Lower lobe of right lung (tissue), 2 donors: Measurements from ENCODE around the gene PTPN12. TPM values are rescaled to one million over a fixed set of nuclear protein-coding genes. Genes with fewer than 3 reads are reported as not detected.

Experiments used
- ATAC-seq, 2 donors: fragments of 200-7000 bp; cut with Tn5 transposase; one replicate each; pipeline ENCODE4 v1.9.1; 2020 to 2022; ENCODE audit warnings: mild to moderate bottlenecking in 2 of 2, moderate library complexity in 2 of 2
- DNase-seq: peaks from one replicate; pipeline ENCODE4 v3.0.0-alpha.2; 2020
- H3K27ac ChIP-seq: fragments of 200-600 bp; one replicate; pipeline ENCODE4 v1.8.0; 2022
- H3K27me3 ChIP-seq: fragments of 200-600 bp; one replicate; pipeline ENCODE4 v1.8.0; 2022; ENCODE audit warnings: low read depth
- H3K36me3 ChIP-seq: fragments of 200-600 bp; one replicate; pipeline ENCODE4 v1.8.0; 2022; ENCODE audit warnings: mild to moderate bottlenecking
- H3K4me1 ChIP-seq: fragments of 200-600 bp; one replicate; pipeline ENCODE4 v1.8.0; 2022
- H3K4me3 ChIP-seq: fragments of 200-600 bp; one replicate; pipeline ENCODE4 v1.8.0; 2022; ENCODE audit warnings: mild to moderate bottlenecking
- H3K9me3 ChIP-seq: fragments of 200-600 bp; one replicate; pipeline ENCODE4 v1.8.0; 2022
- CTCF ChIP-seq: fragments of 200-600 bp; IDR thresholded peaks from one replicate; pipeline ENCODE4 v1.8.0; 2022; ENCODE audit warnings: antibody characterized with exemption, mild to moderate bottlenecking
- intact Hi-C: fragments of 100-400 bp; cut with DNase I; formaldehyde crosslinking; loops from one replicate; pipeline ENCODE4 v1.11.0; 2022
- total RNA-seq: library from RNA; stranded (reverse); fragmentation: NEBNext Ultra II Directional; extraction: Animal tissue kit (Norgen Biotek cat#: 25700); gene quantifications from one replicate; pipeline ENCODE4 v1.2.1, GENCODE V29; 2021
- donor health status: DM: no; HTN: yes; CAD: no; lungs with severe emphysema.

PTPN12 gene
- total RNA-seq, 1 donor from 2014 or later: 164 TPM

DNA sequence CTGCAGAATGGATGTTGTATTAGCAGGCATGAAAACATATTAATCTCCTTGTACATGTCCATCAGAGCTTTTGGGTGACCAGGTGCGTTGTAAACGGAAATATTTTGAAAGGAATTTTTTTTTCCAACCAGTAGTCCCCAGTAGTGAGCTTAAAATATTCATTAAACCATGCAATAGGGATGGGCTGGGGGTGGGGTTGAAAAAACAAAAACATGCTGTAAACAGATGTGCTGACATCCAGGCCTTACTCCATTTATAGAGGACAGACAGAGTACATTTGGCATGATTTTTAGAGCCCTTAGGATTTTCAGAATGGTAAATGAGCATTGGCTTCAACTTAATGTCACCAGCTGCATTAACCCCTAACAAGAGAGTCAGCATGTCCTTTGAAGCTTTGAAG, 50.2 kb downstream of the PTPN12 start:
- H3K9me3 ChIP-seq: no peaks in the 10 kb centered on the region
- peaks cover 9% of the 10 kb centered on the region for H3K4me1 ChIP-seq
- DNase-seq: no peak
- intact Hi-C loops: no loop called here
- ATAC-seq: no peak
- peaks cover 76% of the 10 kb centered on the region for H3K36me3 ChIP-seq
- no peaks in the 10 kb centered on the region for H3K27me3 ChIP-seq
- H3K4me3 ChIP-seq: no peak overlapping the region
- TF ChIP-seq CTCF: no peak
- H3K27ac ChIP-seq: no peak overlapping the region

- Histone ChIP-seq H3K36me3 (peaks cover 81% of the 10 kb centered on the region), H3K4me3 (no peak overlapping the region), H3K27ac (no peak overlapping the region), H3K27me3 (no peaks in the 10 kb centered on the region), H3K4me1 (no peaks in the 10 kb centered on the region), H3K9me3 (no peaks in the 10 kb centered on the region)
- DNase-seq (no peak), ATAC-seq (no peak)
- intact Hi-C loops: no loop called here
- TF ChIP-seq CTCF: no peak
These were observed 63.9 kb downstream of the PTPN12 start for GRCh38 chr7:77600952-77601351.

- Histone ChIP-seq H3K4me3 (no peak overlapping the region), H3K36me3 (peaks cover 82% of the 10 kb centered on the region), H3K9me3 (no peaks in the 10 kb centered on the region), H3K4me1 (no peaks in the 10 kb centered on the region), H3K27ac (no peak overlapping the region), H3K27me3 (no peaks in the 10 kb centered on the region)
- ATAC-seq (peak in 1 of 2 donors; percentile 11), DNase-seq (no peak)
- no peak for TF ChIP-seq CTCF
- intact Hi-C loops: no loop called here
These were observed 69.5 kb downstream of the PTPN12 start for GRCh38 chr7:77606562-77606961.

GRCh38 chr7:77619314-77619713, 82.2 kb downstream of the PTPN12 start:
- no peak for ATAC-seq
- Histone ChIP-seq H3K9me3 (no peaks in the 10 kb centered on the region), H3K4me1 (no peaks in the 10 kb centered on the region), H3K27me3 (no peaks in the 10 kb centered on the region), H3K4me3 (no peak overlapping the region), H3K27ac (no peak overlapping the region), H3K36me3 (peaks cover 96% of the 10 kb centered on the region)
- intact Hi-C loops: no loop called here
- DNase-seq: no peak
- TF ChIP-seq CTCF: no peak

- no peak overlapping the region for H3K4me3 ChIP-seq
- no peak for DNase-seq
- TF ChIP-seq CTCF: no peak
- no peaks in the 10 kb centered on the region for H3K9me3 ChIP-seq
- H3K27me3 ChIP-seq: no peaks in the 10 kb centered on the region
- H3K27ac ChIP-seq: peak overlapping the region; percentile 7
- H3K4me1 ChIP-seq: no peaks in the 10 kb centered on the region
- H3K36me3 ChIP-seq: peaks cover 76% of the 10 kb centered on the region
- ATAC-seq: no peak
- intact Hi-C loops: no loop called here
These were observed 89.7 kb downstream of the PTPN12 start for GRCh38 chr7:77626586-77627308.
